HCT116 (cell line): ENCODE results near the gene IGSF11. TPM values are rescaled to one million over a fixed set of nuclear protein-coding genes. Genes with fewer than 3 reads are reported as not detected.

ENCODE experiments used
- ATAC-seq: fragments of 200-7000 bp; cut with Tn5 transposase; 2 replicates; pipeline ENCODE4 v1.9.1; 2020; ENCODE audit warnings: mild to moderate bottlenecking, moderate library complexity
- BruUV-seq: library from RNA; stranded (reverse); fragments of 400-500 nt; replicated peaks from 2 replicates; lab custom pipeline; 2021; lab: Mats Ljungman, UMichigan
- CTCF ChIA-PET: fragments of 300-600 bp; sonication (Branson Sonifier 250); formaldehyde crosslinking; loops from one replicate; lab custom pipeline; 2021; ENCODE audit warnings: antibody characterized with exemption; lab: Charles Lee
- POLR2A ChIA-PET: fragments of 300-600, 350-600 bp; sonication (Branson Sonifier 250); formaldehyde crosslinking; loops from one replicate; lab custom pipeline; 2021; ENCODE audit warnings: antibody characterized with exemption; lab: Charles Lee
- RAD21 ChIA-PET, 2 experiments: fragments of 300-600 bp; sonication (Branson Sonifier 250); formaldehyde crosslinking; loops; one replicate each; lab custom pipeline; 2023; ENCODE audit warnings: low total read pairs in 2 of 2; ENCODE audit not compliant: uncharacterized antibody in 2 of 2, unreplicated experiment in 2 of 2, low non-redundant PET in 1 of 2; lab: Charles Lee
- DNase-seq: peaks from one replicate; pipeline ENCODE4 v3.0.0-alpha.2; 2010; ENCODE audit warnings: low read depth, low spot score
- H2AFZ ChIP-seq: fragments of 200-600 bp; shearing (Covaris generic), sonication (generic); 2 replicates; pipeline ENCODE4 v1.6.1; 2017; ENCODE audit warnings: low read depth, mixed run types, mixed read lengths, antibody characterized with exemption, low read length; ENCODE audit not compliant: poor library complexity, severe bottlenecking
- H3K27ac ChIP-seq: 2 replicates; pipeline ENCODE4 v1.5.1; 2012; ENCODE audit warnings: low read depth, low read length
- H3K27me3 ChIP-seq: fragments of 200-600 bp; sonication (generic); 2 replicates; pipeline ENCODE4 v1.6.1; 2016; ENCODE audit warnings: mixed run types, low read length, mixed read lengths; ENCODE audit not compliant: insufficient read depth
- H3K36me3 ChIP-seq, 2 experiments: fragments of 200-500 bp in 1 of 2; fragments of 200-600 bp in 1 of 2; sonication (Bioruptor generic) in 1 of 2; sonication (generic) in 1 of 2; 2 replicates each; pipeline versions ENCODE4 v1.5.1 to v1.6.1; 2014 to 2016; ENCODE audit warnings: low read length in 2 of 2, inconsistent platforms in 1 of 2, mixed read lengths in 1 of 2, mixed run types in 1 of 2; ENCODE audit not compliant: insufficient read depth in 2 of 2, control insufficient read depth in 1 of 2
- H3K4me1 ChIP-seq, 2 experiments: fragments of 200-600 bp in 1 of 2; sonication (generic) in 1 of 2; 2 replicates each; pipeline versions ENCODE4 v1.5.1 to v1.6.1; 2012 to 2017; ENCODE audit warnings: low read length in 2 of 2, inconsistent platforms in 1 of 2, mild to moderate bottlenecking in 1 of 2, mixed read lengths in 1 of 2, mixed run types in 1 of 2, moderate library complexity in 1 of 2; ENCODE audit not compliant: insufficient read depth in 2 of 2, control insufficient read depth in 1 of 2
- H3K4me2 ChIP-seq: fragments of 200-600 bp; sonication (generic); 2 replicates; pipeline ENCODE4 v1.6.1; 2017; ENCODE audit warnings: mixed run types, low read length, mixed read lengths
- H3K4me3 ChIP-seq, 2 experiments: fragments of 200-600 bp in 1 of 2; sonication (generic) in 1 of 2; replicated peaks in 1 of 2; 2 replicates each; pipeline ENCODE4 v1.5.1; 2011 to 2016; ENCODE audit warnings: low read length in 2 of 2, control low read depth in 1 of 2, low read depth in 1 of 2, mild to moderate bottlenecking in 1 of 2, mixed read lengths in 1 of 2, mixed run types in 1 of 2
- H3K79me2 ChIP-seq: fragments of 200-600 bp; sonication (generic); 2 replicates; pipeline ENCODE4 v1.6.1; 2017; ENCODE audit warnings: mild to moderate bottlenecking, mixed run types, low read length, moderate library complexity, mixed read lengths; ENCODE audit not compliant: insufficient read depth
- H3K9ac ChIP-seq: fragments of 200-600 bp; sonication (generic); 2 replicates; pipeline ENCODE4 v1.6.1; 2016; ENCODE audit warnings: low read length, mixed read lengths
- H3K9me2 ChIP-seq: fragments of 200-600 bp; sonication (generic), shearing (Covaris generic); 2 replicates; pipeline ENCODE4 v1.6.1; 2017; ENCODE audit warnings: mixed run types, mild to moderate bottlenecking, moderate library complexity; ENCODE audit not compliant: insufficient read depth
- H3K9me3 ChIP-seq, 2 experiments: fragments of 200-500 bp in 1 of 2; fragments of 200-600 bp in 1 of 2; sonication (Bioruptor generic) in 1 of 2; sonication (generic) in 1 of 2; 2 replicates each; pipeline ENCODE4 v1.6.1; 2014 to 2017; ENCODE audit warnings: low read length in 2 of 2, mixed read lengths in 2 of 2, inconsistent platforms in 1 of 2, low read depth in 1 of 2, mild to moderate bottlenecking in 1 of 2, mixed run types in 1 of 2, moderate library complexity in 1 of 2; ENCODE audit not compliant: control insufficient read depth in 1 of 2, insufficient read depth in 1 of 2
- H4K20me1 ChIP-seq: fragments of 200-600 bp; sonication (generic), shearing (Covaris generic); 2 replicates; pipeline ENCODE4 v1.6.1; 2017; ENCODE audit warnings: mixed run types, mild to moderate bottlenecking, moderate library complexity; ENCODE audit not compliant: insufficient read depth
- ATF3 ChIP-seq: IDR thresholded peaks from 2 replicates; pipeline ENCODE4 v1.6.1; 2012
- CEBPB ChIP-seq: IDR thresholded peaks from 2 replicates; pipeline ENCODE4 v1.6.1; 2012; ENCODE audit warnings: low read depth
- EGR1 ChIP-seq: IDR thresholded peaks from 2 replicates; pipeline ENCODE4 v1.6.1; 2012; ENCODE audit warnings: low read depth
- ELF1 ChIP-seq: IDR thresholded peaks from 2 replicates; pipeline ENCODE4 v1.6.1; 2012; ENCODE audit warnings: low read depth, borderline replicate concordance
- EZH2 ChIP-seq: fragments of 200-600 bp; sonication (generic); IDR thresholded peaks from 2 replicates; pipeline ENCODE4 v1.6.1; 2017; ENCODE audit warnings: antibody characterized with exemption, mixed run types
- EZH2phosphoT487 ChIP-seq: fragments of 200-600 bp; IDR thresholded peaks from 2 replicates; pipeline ENCODE4 v1.6.1; 2018; ENCODE audit warnings: antibody characterized with exemption, borderline replicate concordance
- FOSL1 ChIP-seq: IDR thresholded peaks from 2 replicates; pipeline ENCODE4 v1.6.1; 2012; ENCODE audit warnings: low read depth
- JUND ChIP-seq: IDR thresholded peaks from 2 replicates; pipeline ENCODE4 v1.6.1; 2012
- POLR2AphosphoS5 ChIP-seq: IDR thresholded peaks from 2 replicates; pipeline ENCODE4 v1.6.1; 2011; ENCODE audit warnings: mild to moderate bottlenecking, low read depth, low read length, moderate library complexity
- RAD21 ChIP-seq: IDR thresholded peaks from 2 replicates; pipeline ENCODE4 v1.6.1; 2012; ENCODE audit warnings: low read depth, mild to moderate bottlenecking
- REST ChIP-seq: IDR thresholded peaks from 2 replicates; pipeline ENCODE4 v1.6.1; 2012; ENCODE audit warnings: low read depth
- SIN3A ChIP-seq: IDR thresholded peaks from 2 replicates; pipeline ENCODE4 v1.6.1; 2012; ENCODE audit warnings: low read depth
- SP1 ChIP-seq: IDR thresholded peaks from 2 replicates; pipeline ENCODE4 v1.6.1; 2012; ENCODE audit warnings: low read depth
- SRF ChIP-seq: IDR thresholded peaks from 2 replicates; pipeline ENCODE4 v1.6.1; 2012; ENCODE audit warnings: low read depth
- TCF7L2 ChIP-seq: IDR thresholded peaks from 2 replicates; pipeline ENCODE4 v1.7.0; 2011; ENCODE audit warnings: borderline replicate concordance, inconsistent platforms; ENCODE audit not compliant: insufficient read depth, insufficient read length; ENCODE audit errors: extremely low read depth
- YY1 ChIP-seq: IDR thresholded peaks from 2 replicates; pipeline ENCODE4 v1.6.1; 2011; ENCODE audit warnings: low read length, low read depth, moderate library complexity, mild to moderate bottlenecking; ENCODE audit not compliant: insufficient replicate concordance; ENCODE audit errors: extremely low read depth
- ZBTB33 ChIP-seq: IDR thresholded peaks from 2 replicates; pipeline ENCODE4 v1.6.1; 2011; ENCODE audit warnings: mild to moderate bottlenecking, low read length, moderate library complexity; ENCODE audit not compliant: insufficient replicate concordance; ENCODE audit errors: extremely low read depth
- ZFX ChIP-seq: fragments of 450-650 bp; IDR thresholded peaks from 2 replicates; pipeline ENCODE4 v1.6.1; 2017
- ZNF274 ChIP-seq: fragments of 200-500 bp; sonication (Bioruptor generic); IDR thresholded peaks from 2 replicates; pipeline ENCODE4 v1.6.1; 2014; ENCODE audit warnings: mild to moderate bottlenecking, low read depth, low read length, inconsistent platforms
- intact Hi-C: fragments of 100-400 bp; cut with micrococcal nuclease; formaldehyde crosslinking; loops from 2 replicates; pipeline ENCODE4 v1.10.0; 2022
- total RNA-seq: library from RNA; stranded (reverse); gene quantifications from one replicate; pipeline ENCODE4 v1.2.1, GENCODE V29; 2021; ENCODE audit not compliant: unreplicated experiment

Gene IGSF11
- total RNA-seq, 1 experiment from 2014 or later = not detected

- TF ChIP-seq CEBPB (no peak), JUND (no peak), RAD21 (no peak)
- TF ChIP-seq, all 23 proteins: peak for 0
Measured at GRCh38 chr3:119069725-119070124, 35.1 kb upstream of the IGSF11 start (continued).

GRCh38 chr3:119063471-119063870, 28.8 kb upstream of the IGSF11 start:
- no TSS peak for BruUV-seq
- Histone ChIP-seq H3K9me2 (no peaks in the 10 kb centered on the region), H3K4me2 (no peak overlapping the region), H3K36me3 (no peaks in the 10 kb centered on the region), H3K27ac (no peak overlapping the region), H3K79me2 (no peaks in the 10 kb centered on the region), H3K9me3 (no peaks in the 10 kb centered on the region), H3K4me3 (no peak overlapping the region), H3K27me3 (peaks cover 44% of the 10 kb centered on the region), H2AFZ (no peak overlapping the region), H3K4me1 (no peaks in the 10 kb centered on the region), H3K9ac (no peak overlapping the region), H4K20me1 (no peaks in the 10 kb centered on the region)
- no peak for DNase-seq
- CTCF ChIA-PET = no interaction called here
- RAD21 ChIA-PET = no interaction called here
- POLR2A ChIA-PET = no interaction called here
- no peak for ATAC-seq
- no peak for TF ChIP-seq POLR2AphosphoS5
- TF ChIP-seq ATF3 = no peak
- no peak for TF ChIP-seq EZH2
- TF ChIP-seq CEBPB = no peak
- TF ChIP-seq SIN3A = no peak
- no peak for TF ChIP-seq ELF1
- no peak for TF ChIP-seq REST
- no peak for TF ChIP-seq ZBTB33
- TF ChIP-seq EGR1 = no peak
- no peak for TF ChIP-seq FOSL1
- TF ChIP-seq JUND = no peak
- TF ChIP-seq ZNF274 = no peak
- TF ChIP-seq TCF7L2 = no peak
- TF ChIP-seq SP1 = no peak
- TF ChIP-seq ZFX = no peak
- TF ChIP-seq SRF = no peak
- no peak for TF ChIP-seq EZH2phosphoT487
- no peak for TF ChIP-seq YY1
- intact Hi-C loops = no loop called here
